Neuron (in vitro differentiated cells): ENCODE results near the gene APOM.

Experiments used
- H2AFZ ChIP-seq: one replicate; pipeline ENCODE4 v1.6.1; 2013; ENCODE audit warnings: low read depth, mild to moderate bottlenecking, inconsistent platforms, low read length, moderate library complexity
- H3K27me3 ChIP-seq: one replicate; pipeline ENCODE4 v1.6.1; 2013; ENCODE audit warnings: low read length; ENCODE audit not compliant: insufficient read depth
- H3K36me3 ChIP-seq: one replicate; pipeline ENCODE4 v1.6.1; 2013; ENCODE audit warnings: low read length; ENCODE audit not compliant: insufficient read depth
- H3K4me1 ChIP-seq: one replicate; pipeline ENCODE4 v1.6.1; 2013; ENCODE audit warnings: low read length; ENCODE audit not compliant: insufficient read depth
- H3K4me3 ChIP-seq: 2 replicates; pipeline ENCODE4 v1.5.1; 2013; ENCODE audit warnings: mild to moderate bottlenecking, low read length, moderate library complexity
- H3K9me3 ChIP-seq: one replicate; pipeline ENCODE4 v1.6.1; 2013; ENCODE audit warnings: low read length

APOM gene

DNA sequence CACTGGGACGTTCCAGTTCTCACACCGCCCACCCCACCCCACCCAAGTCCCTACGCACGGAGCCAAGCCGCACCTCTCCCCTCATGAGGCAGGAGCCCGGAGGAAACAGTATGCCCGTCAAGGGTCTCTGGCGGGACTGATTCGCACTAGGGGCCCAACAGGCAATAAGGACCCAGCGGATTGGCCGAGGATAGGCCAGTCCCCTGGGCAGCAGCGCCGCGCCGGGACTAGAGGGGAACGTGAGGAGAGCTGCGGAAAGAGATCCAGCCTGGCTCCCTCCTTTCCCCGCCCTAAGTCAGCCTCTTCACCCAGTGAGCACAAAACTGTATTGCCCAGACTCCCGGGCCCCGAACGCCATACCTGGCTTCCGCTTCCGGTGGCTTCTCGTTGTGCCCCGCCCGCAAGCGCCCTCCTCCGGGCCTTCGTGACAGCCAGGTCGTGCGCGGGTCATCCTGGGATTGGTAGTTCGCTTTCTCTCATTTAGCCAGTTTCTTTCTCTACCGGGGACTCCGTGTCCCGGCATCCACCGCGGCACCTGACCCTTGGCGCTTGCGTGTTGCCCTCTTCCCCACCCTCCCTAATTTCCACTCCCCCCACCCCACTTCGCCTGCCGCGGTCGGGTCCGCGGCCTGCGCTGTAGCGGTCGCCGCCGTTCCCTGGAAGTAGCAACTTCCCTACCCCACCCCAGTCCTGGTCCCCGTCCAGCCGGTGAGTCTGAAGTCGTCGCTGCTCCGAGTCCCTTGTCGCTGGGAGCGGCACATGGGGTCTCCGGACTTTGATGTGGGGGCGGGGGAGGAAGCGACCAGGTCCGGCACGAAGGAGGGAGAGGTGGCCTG is 10.0 kb downstream of the APOM start, which contains the start of gene CSNK2B:
CSNK2B (plus strand) TSS at position 580 of the 836 bp plus-strand sequence. CDS start 752 bp downstream, outside the sequence.
- Histone ChIP-seq H3K36me3 (peaks cover 62% of the 10 kb centered on the region), H3K4me3 (peak within 1 kb of the TSS; percentile 63), H3K4me1 (peaks cover 26% of the 10 kb centered on the region), H3K9me3 (no peaks in the 10 kb centered on the region), H3K27me3 (no peaks in the 10 kb centered on the region), H2AFZ (peak within 1 kb of the TSS; percentile 46)

- H3K4me1 ChIP-seq = peaks cover 22% of the 10 kb centered on the region
- no peak overlapping the region for H2AFZ ChIP-seq
- peak overlapping the region; percentile 63 for H3K4me3 ChIP-seq
- no peaks in the 10 kb centered on the region for H3K9me3 ChIP-seq
- peaks cover 68% of the 10 kb centered on the region for H3K36me3 ChIP-seq
- H3K27me3 ChIP-seq = no peaks in the 10 kb centered on the region
Observed at GRCh38 chr6:31666337-31666965, 10.8 kb downstream of the APOM start.

DNA sequence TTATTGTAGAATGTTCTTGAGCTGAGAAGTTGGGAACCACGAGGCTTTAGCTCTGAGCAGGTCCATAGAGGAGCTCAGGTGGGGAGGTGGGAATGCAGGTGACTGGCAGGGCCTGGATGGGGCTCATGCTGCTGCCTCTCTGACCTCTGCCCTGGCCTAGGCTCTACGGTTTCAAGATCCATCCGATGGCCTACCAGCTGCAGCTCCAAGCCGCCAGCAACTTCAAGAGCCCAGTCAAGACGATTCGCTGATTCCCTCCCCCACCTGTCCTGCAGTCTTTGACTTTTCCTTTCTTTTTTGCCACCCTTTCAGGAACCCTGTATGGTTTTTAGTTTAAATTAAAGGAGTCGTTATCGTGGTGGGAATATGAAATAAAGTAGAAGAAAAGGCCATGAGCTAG is 14.0 kb downstream of the APOM start, which contains the start of gene LY6G5B:
LY6G5B (plus strand) TSS at position 301 of the 400 bp plus-strand sequence. CDS start 975 bp downstream, outside the sequence.
- peaks cover 60% of the 10 kb centered on the region for H3K36me3 ChIP-seq

GRCh38 chr6:31676322-31676903 is 20.7 kb downstream of the APOM start:
- H2AFZ ChIP-seq = no peak overlapping the region
- H3K27me3 ChIP-seq = no peaks in the 10 kb centered on the region
- H3K4me1 ChIP-seq = peaks cover 2% of the 10 kb centered on the region
- peaks cover 14% of the 10 kb centered on the region for H3K36me3 ChIP-seq
- no peaks in the 10 kb centered on the region for H3K9me3 ChIP-seq
- H3K4me3 ChIP-seq = no peak overlapping the region

More for the DNA sequence above, 14.0 kb downstream of the APOM start, which contains the start of gene LY6G5B:
- H3K4me1 ChIP-seq = peaks cover 7% of the 10 kb centered on the region
- no peak within 1 kb of the TSS for H3K4me3 ChIP-seq
- H2AFZ ChIP-seq = no peak within 1 kb of the TSS
- no peaks in the 10 kb centered on the region for H3K9me3 ChIP-seq
- no peaks in the 10 kb centered on the region for H3K27me3 ChIP-seq

DNA sequence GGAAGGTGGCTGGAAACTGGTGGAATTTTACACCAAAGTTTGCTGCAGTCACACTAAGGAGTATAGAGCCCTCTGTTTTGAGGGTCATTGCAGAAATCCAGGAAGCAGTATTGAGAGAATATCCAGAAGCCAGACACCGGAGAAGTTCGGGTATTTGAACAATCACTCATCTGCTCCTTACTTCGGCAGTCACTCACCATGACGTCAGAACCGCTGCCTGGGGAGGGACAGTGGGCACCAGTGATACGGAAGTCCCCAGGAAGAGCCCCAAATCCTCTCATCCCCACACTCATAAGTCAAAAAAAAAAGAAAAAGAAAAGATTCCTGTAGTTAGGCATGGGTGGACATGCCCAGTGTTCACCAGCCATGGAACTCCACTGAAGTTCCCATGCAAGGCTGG is 21.2 kb downstream of the APOM start:
- H2AFZ ChIP-seq = no peak overlapping the region
- peaks cover 2% of the 10 kb centered on the region for H3K4me1 ChIP-seq
- H3K4me3 ChIP-seq = no peak overlapping the region
- H3K27me3 ChIP-seq = no peaks in the 10 kb centered on the region
- peaks cover 9% of the 10 kb centered on the region for H3K36me3 ChIP-seq
- H3K9me3 ChIP-seq = no peaks in the 10 kb centered on the region

GRCh38 chr6:31677955-31678354 is 22.3 kb downstream of the APOM start:
- H3K36me3 ChIP-seq = peaks cover 2% of the 10 kb centered on the region
- H3K27me3 ChIP-seq = no peaks in the 10 kb centered on the region
- no peaks in the 10 kb centered on the region for H3K9me3 ChIP-seq
- H3K4me3 ChIP-seq = no peak overlapping the region
- peaks cover 2% of the 10 kb centered on the region for H3K4me1 ChIP-seq
- H2AFZ ChIP-seq = no peak overlapping the region

- no peak within 1 kb of the TSS for H2AFZ ChIP-seq
- no peak within 1 kb of the TSS for H3K4me3 ChIP-seq
- peaks cover 3% of the 10 kb centered on the region for H3K9me3 ChIP-seq
- peaks cover 2% of the 10 kb centered on the region for H3K4me1 ChIP-seq
- H3K27me3 ChIP-seq = no peaks in the 10 kb centered on the region
- peaks cover 17% of the 10 kb centered on the region for H3K36me3 ChIP-seq
Observed at GRCh38 chr6:31680226-31681134, 24.8 kb downstream of the APOM start, which contains the start of gene LY6G5C. Gene LY6G5C, minus strand, starts transcription at chr6:31681067. Its CDS starts 694 bp downstream, at chr6:31680373.

DNA sequence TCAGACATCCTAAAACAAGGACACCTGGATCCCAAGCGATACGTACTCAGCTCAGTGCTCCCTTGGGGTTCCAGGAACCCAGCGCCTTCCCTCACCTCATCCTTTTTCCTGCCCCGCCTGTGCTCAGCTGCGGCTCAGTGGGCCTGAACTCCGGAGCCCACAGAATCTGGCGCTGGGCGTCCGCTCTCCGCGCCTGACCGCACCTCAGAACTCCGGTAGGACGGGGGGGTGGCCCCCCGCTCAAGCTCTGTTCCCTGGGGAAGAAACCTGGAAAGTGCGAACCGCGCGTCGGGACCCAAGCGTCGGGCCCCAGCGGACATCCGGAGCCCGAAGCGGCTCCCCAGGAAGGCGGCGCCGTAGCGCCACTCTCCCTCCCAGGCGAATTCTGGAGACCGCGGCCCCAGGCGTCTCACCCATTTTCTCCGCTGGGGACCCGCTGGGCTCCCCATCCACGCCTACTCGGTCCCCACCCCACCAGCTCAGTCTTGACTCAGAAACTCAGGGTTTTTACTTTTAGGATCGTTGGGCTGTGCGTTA is 25.5 kb downstream of the APOM start:
- Histone ChIP-seq H3K4me1 (peaks cover 2% of the 10 kb centered on the region), H3K4me3 (no peak overlapping the region), H2AFZ (no peak overlapping the region), H3K36me3 (peaks cover 21% of the 10 kb centered on the region), H3K27me3 (no peaks in the 10 kb centered on the region), H3K9me3 (peaks cover 3% of the 10 kb centered on the region)

DNA sequence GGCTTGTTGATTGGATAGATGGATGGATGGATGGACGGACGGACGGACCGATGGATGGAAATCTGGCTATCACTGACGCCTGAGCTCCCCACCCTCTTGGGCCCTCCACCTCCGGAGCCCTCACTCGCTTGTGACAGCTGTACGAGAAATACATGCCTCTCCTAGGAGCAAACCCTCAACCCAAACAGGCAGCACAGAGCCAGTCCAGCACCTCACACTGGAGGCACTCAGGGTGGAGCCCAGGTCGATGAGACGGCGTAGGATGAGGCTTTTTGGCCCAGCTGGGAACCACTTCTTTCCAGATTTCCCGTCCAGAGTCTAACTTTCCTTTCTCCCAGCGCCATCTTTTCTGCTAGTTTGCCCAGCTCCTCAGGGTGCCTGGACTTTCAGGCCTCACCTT is 27.9 kb downstream of the APOM start:
- Histone ChIP-seq H2AFZ (no peak overlapping the region), H3K27me3 (no peaks in the 10 kb centered on the region), H3K9me3 (peaks cover 3% of the 10 kb centered on the region), H3K36me3 (peaks cover 44% of the 10 kb centered on the region), H3K4me3 (no peak overlapping the region), H3K4me1 (peaks cover 2% of the 10 kb centered on the region)

GRCh38 chr6:31686483-31686882 is 30.8 kb downstream of the APOM start:
- no peak overlapping the region for H3K4me3 ChIP-seq
- H2AFZ ChIP-seq = no peak overlapping the region
- no peaks in the 10 kb centered on the region for H3K4me1 ChIP-seq
- no peaks in the 10 kb centered on the region for H3K27me3 ChIP-seq
- H3K9me3 ChIP-seq = peaks cover 3% of the 10 kb centered on the region
- peaks cover 71% of the 10 kb centered on the region for H3K36me3 ChIP-seq

DNA sequence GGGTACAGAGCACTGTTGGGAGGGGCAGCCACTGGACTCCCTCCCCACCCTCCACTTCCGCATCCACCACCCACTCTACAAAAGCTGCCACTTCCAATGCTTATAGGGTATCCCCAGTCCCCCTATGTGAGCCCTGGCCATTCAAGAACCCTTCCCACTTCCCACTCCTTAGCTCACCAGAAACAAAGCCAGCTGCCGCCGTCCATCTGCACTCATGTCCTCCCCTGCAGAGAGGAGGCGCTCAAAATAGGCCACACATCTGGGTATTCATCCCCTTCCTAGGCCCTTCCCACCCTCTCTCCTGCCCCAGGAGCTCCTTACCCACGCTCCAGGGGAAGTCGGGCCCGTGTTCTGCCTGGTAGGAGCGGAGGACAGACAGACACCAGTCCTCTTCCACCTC is 31.6 kb downstream of the APOM start:
- H3K4me3 ChIP-seq = no peak overlapping the region
- peaks cover 79% of the 10 kb centered on the region for H3K36me3 ChIP-seq
- H3K9me3 ChIP-seq = peaks cover 3% of the 10 kb centered on the region
- no peaks in the 10 kb centered on the region for H3K27me3 ChIP-seq
- H2AFZ ChIP-seq = no peak overlapping the region
- H3K4me1 ChIP-seq = no peaks in the 10 kb centered on the region
